IMR-90 (cell line): ENCODE measurements around the gene LPA. TPM values are rescaled to one million over a fixed set of nuclear protein-coding genes. Genes with fewer than 3 reads are reported as not detected.
"Not testable (repeated sequence)": the region's sequence is repeated elsewhere in the genome, so short reads cannot be mapped to it uniquely, and the experiment has no call there.

Source experiments
- ATAC-seq: fragments of 200-7000 bp; cut with Tn5 transposase; 2 replicates; pipeline ENCODE4 v1.9.1; 2020; ENCODE audit warnings: low read depth, mild to moderate bottlenecking, moderate library complexity
- BruUV-seq: library from RNA; stranded (reverse); fragments of 400-500 nt; replicated peaks from 2 replicates; lab custom pipeline; 2021; lab: Mats Ljungman, UMichigan
- CTCF ChIA-PET: fragments of 300-600 bp; formaldehyde crosslinking; extraction: SDS; loops from one replicate; lab custom pipeline; 2021; ENCODE audit warnings: antibody characterized with exemption; lab: Yijun Ruan, JAX
- POLR2A ChIA-PET: fragments of 300-600 bp; sonication (Branson Sonifier 250); formaldehyde crosslinking; loops from one replicate; lab custom pipeline; 2022; ENCODE audit warnings: antibody characterized with exemption; ENCODE audit not compliant: unreplicated experiment; lab: Charles Lee
- DNase-seq: peaks from one replicate; pipeline ENCODE4 v3.0.0; 2013
- H2AFZ ChIP-seq: replicated peaks from 2 replicates; pipeline ENCODE3; 2013; ENCODE audit warnings: low read length, mild to moderate bottlenecking; ENCODE audit not compliant: poor library complexity
- H2AK5ac ChIP-seq: 2 replicates; pipeline ENCODE4 v1.6.1; 2013; ENCODE audit warnings: low read depth, low read length, inconsistent platforms
- H2AK9ac ChIP-seq: replicated peaks from 2 replicates; pipeline ENCODE3; 2013; ENCODE audit warnings: mild to moderate bottlenecking, low read depth, low read length, moderate library complexity; ENCODE audit not compliant: poor library complexity
- H2BK120ac ChIP-seq: 2 replicates; pipeline ENCODE4 v1.6.1; 2013; ENCODE audit warnings: low read depth, low read length, inconsistent platforms
- H2BK15ac ChIP-seq: 3 replicates; pipeline ENCODE4 v1.6.1; 2013; ENCODE audit warnings: low read depth, low read length, inconsistent platforms
- H2BK20ac ChIP-seq: 2 replicates; pipeline ENCODE4 v1.6.1; 2013; ENCODE audit warnings: low read depth, mild to moderate bottlenecking, inconsistent platforms, low read length, moderate library complexity
- H2BK5ac ChIP-seq: 2 replicates; pipeline ENCODE4 v1.6.1; 2013; ENCODE audit warnings: mild to moderate bottlenecking, low read depth, low read length, inconsistent platforms; ENCODE audit not compliant: poor library complexity, severe bottlenecking
- H3K14ac ChIP-seq: replicated peaks from 2 replicates; pipeline ENCODE4 v1.6.1; 2013; ENCODE audit warnings: low read depth, low read length, inconsistent platforms
- H3K18ac ChIP-seq: 2 replicates; pipeline ENCODE4 v1.6.1; 2013; ENCODE audit warnings: low read depth, low read length, control low read depth
- H3K23ac ChIP-seq: 2 replicates; pipeline ENCODE4 v1.6.1; 2013; ENCODE audit warnings: low read depth, low read length, inconsistent platforms
- H3K27ac ChIP-seq: 2 replicates; pipeline ENCODE4 v1.5.1; 2013; ENCODE audit warnings: mild to moderate bottlenecking, control low read depth, low read length; ENCODE audit not compliant: insufficient read depth
- H3K27me3 ChIP-seq: 2 replicates; pipeline ENCODE4 v1.6.1; 2013; ENCODE audit warnings: low read length; ENCODE audit not compliant: control insufficient read depth, insufficient read depth
- H3K36me3 ChIP-seq: 2 replicates; pipeline ENCODE4 v1.6.1; 2013; ENCODE audit warnings: low read length, mixed read lengths; ENCODE audit not compliant: control insufficient read depth, insufficient read depth
- H3K4ac ChIP-seq: 2 replicates; pipeline ENCODE4 v1.6.1; 2013; ENCODE audit warnings: low read depth, low read length, inconsistent platforms
- H3K4me1 ChIP-seq: 2 replicates; pipeline ENCODE4 v1.6.1; 2013; ENCODE audit warnings: low read length, mixed read lengths; ENCODE audit not compliant: control insufficient read depth, insufficient read depth
- H3K4me2 ChIP-seq: 2 replicates; pipeline ENCODE4 v1.6.1; 2013; ENCODE audit warnings: low read depth, mild to moderate bottlenecking, control low read depth, low read length, moderate library complexity
- H3K4me3 ChIP-seq: 2 replicates; pipeline ENCODE4 v1.5.1; 2013; ENCODE audit warnings: low read depth, mild to moderate bottlenecking, control low read depth, low read length, moderate library complexity; ENCODE audit not compliant: insufficient read depth
- H3K56ac ChIP-seq: 2 replicates; pipeline ENCODE4 v1.6.1; 2013; ENCODE audit warnings: low read length, inconsistent platforms; ENCODE audit not compliant: insufficient read depth; ENCODE audit errors: extremely low read depth
- H3K79me1 ChIP-seq, 2 experiments: 2 replicates each; pipeline ENCODE4 v1.6.1; 2013; ENCODE audit warnings: low read length in 2 of 2, inconsistent platforms in 1 of 2, low read depth in 1 of 2
- H3K9ac ChIP-seq: 2 replicates; pipeline ENCODE4 v1.6.1; 2013; ENCODE audit warnings: low read depth, low read length, control low read depth
- H3K9me1 ChIP-seq: 2 replicates; pipeline ENCODE4 v1.6.1; 2013; ENCODE audit warnings: low read length, inconsistent platforms; ENCODE audit not compliant: insufficient read depth
- H3K9me3 ChIP-seq: 2 replicates; pipeline ENCODE4 v1.6.1; 2013; ENCODE audit warnings: low read length; ENCODE audit not compliant: control insufficient read depth, insufficient read depth
- H4K20me1 ChIP-seq: 2 replicates; pipeline ENCODE4 v1.6.1; 2013; ENCODE audit warnings: low read length, inconsistent platforms; ENCODE audit not compliant: insufficient read depth
- H4K5ac ChIP-seq: 2 replicates; pipeline ENCODE4 v1.6.1; 2013; ENCODE audit warnings: mild to moderate bottlenecking, low read depth, low read length, control low read depth
- H4K8ac ChIP-seq, 2 experiments: 2 replicates each; pipeline ENCODE4 v1.6.1; 2013; ENCODE audit warnings: low read depth in 2 of 2, low read length in 2 of 2, control low read depth in 1 of 2, inconsistent platforms in 1 of 2
- H4K91ac ChIP-seq: 2 replicates; pipeline ENCODE4 v1.6.1; 2013; ENCODE audit warnings: low read depth, low read length, inconsistent platforms; ENCODE audit not compliant: insufficient read depth
- WGBS, 2 experiments: methylation state at CpG; one replicate each; pipeline versions ENCODE4 v1.1.5 to v1.1.7; 2013; ENCODE audit warnings: missing lambda C conversion rate in 2 of 2; ENCODE audit not compliant: insufficient read length in 1 of 2; ENCODE audit errors: extremely low coverage in 2 of 2; 5-methylcytosine and 5-hydroxymethylcytosine counted together
- dilution Hi-C: fragments of 300-500 bp; cut with HindIII; formaldehyde crosslinking; loops from one replicate; pipeline ENCODE4 v1.14.3; 2018; ENCODE audit warnings: low sequenced_read_pairs; ENCODE audit not compliant: unreplicated experiment
- in situ Hi-C: fragments of 300-500 bp; cut with MboI; formaldehyde crosslinking; loops from 3 replicates; pipeline ENCODE4 v1.14.3; 2019; ENCODE audit warnings: low sequenced_read_pairs, inconsistent platforms, mixed read lengths
- intact Hi-C: fragments of 100-400 bp; cut with micrococcal nuclease; formaldehyde crosslinking; loops from 2 replicates; pipeline ENCODE4 v1.10.0; 2022
- polyA plus RNA-seq, 3 experiments: library from polyadenylated mRNA; depleted of rRNA; stranded (reverse); fragments of >200 nt; gene quantifications; 2 replicates each; pipeline ENCODE4 v1.2.3, GENCODE V29; 2012; ENCODE audit warnings: low replicate concordance in 1 of 3
- total RNA-seq: library from RNA; depleted of rRNA; stranded (reverse); fragments of >200 nt; gene quantifications from 2 replicates; pipeline ENCODE4 v1.2.3, GENCODE V29; 2012

The LPA gene
- total and polyA plus RNA-seq, 2 of the 4 experiments (the other 2 are of a cell fraction), result not detected

DNA sequence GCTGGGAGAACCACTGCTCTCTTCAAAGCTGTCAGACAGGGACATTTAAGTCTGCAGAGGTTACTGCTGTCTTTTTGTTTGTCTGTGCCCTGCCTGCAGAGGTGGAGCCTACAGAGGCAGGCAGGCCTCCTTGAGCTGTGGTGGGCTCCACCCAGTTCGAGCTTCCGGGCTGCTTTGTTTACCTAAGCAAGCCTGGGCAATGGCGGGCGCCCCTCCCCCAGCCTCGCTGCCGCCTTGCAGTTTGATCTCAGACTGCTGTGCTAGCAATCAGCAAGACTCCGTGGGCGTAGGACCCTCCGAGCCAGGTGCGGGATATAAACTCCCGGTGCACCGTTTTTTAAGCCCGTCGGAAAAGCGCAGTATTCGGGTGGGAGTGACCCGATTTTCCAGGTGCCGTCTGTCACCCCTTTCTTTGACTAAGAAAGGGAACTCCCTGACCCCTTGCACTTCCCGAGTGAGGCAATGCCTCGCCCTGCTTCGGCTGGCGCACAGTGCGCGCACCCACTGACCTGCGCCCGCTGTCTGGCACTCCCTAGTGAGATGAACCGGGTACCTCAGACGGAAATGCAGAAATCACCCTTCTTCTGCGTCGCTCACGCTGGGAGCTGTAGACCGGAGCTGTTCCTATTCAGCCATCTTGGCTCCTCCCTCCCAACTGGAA is 21.2 kb upstream of the LPA start:
- H3K56ac ChIP-seq, H3K36me3 ChIP-seq, H3K4me1 ChIP-seq, ATAC-seq, H3K9me1 ChIP-seq, H4K20me1 ChIP-seq, H2AFZ ChIP-seq, H3K4ac ChIP-seq, H3K14ac ChIP-seq, H3K4me2 ChIP-seq, H3K79me1 ChIP-seq, H2BK5ac ChIP-seq, DNase-seq, dilution Hi-C loops, H3K23ac ChIP-seq, H3K27ac ChIP-seq, H4K91ac ChIP-seq, H3K4me3 ChIP-seq, H4K8ac ChIP-seq, in situ Hi-C loops, H2BK15ac ChIP-seq, H3K18ac ChIP-seq, H2BK120ac ChIP-seq, H2AK5ac ChIP-seq, intact Hi-C loops, CTCF ChIA-PET, BruUV-seq, H2AK9ac ChIP-seq, H3K9ac ChIP-seq, H4K5ac ChIP-seq, H3K27me3 ChIP-seq, H2BK20ac ChIP-seq, POLR2A ChIA-PET: not testable (repeated sequence)
- peaks cover 12% of the 10 kb centered on the region for H3K9me3 ChIP-seq
- WGBS, 2 experiments, result 82% methylated on average over 10 of the region's 32 CpGs; no CpG with 5 or more reads in 1 of the 2 experiments
